Nephron progenitor cell (in vitro differentiated cells): ENCODE measurements around the gene TMA7B.
"Not testable (repeated sequence)": the region's sequence is repeated elsewhere in the genome, so short reads cannot be mapped to it uniquely, and the experiment has no call there.

Source experiments
- DNase-seq: peaks from one replicate; pipeline ENCODE4 v3.0.0; 2021
- H3K27ac Mint-ChIP-seq: 2 replicates; pipeline ENCODE4 v1.8.0; 2021; ENCODE audit warnings: mild to moderate bottlenecking, moderate library complexity, mixed read lengths
- H3K27me3 Mint-ChIP-seq: 2 replicates; pipeline ENCODE4 v1.8.0; 2021; ENCODE audit warnings: mild to moderate bottlenecking, low read depth, mixed read lengths; ENCODE audit not compliant: poor library complexity
- H3K36me3 Mint-ChIP-seq: 2 replicates; pipeline ENCODE4 v1.8.0; 2021; ENCODE audit warnings: low read depth, mixed read lengths
- H3K4me1 Mint-ChIP-seq: 2 replicates; pipeline ENCODE4 v1.8.0; 2021; ENCODE audit warnings: mixed read lengths
- H3K4me3 Mint-ChIP-seq: 2 replicates; pipeline ENCODE4 v1.8.0; 2021; ENCODE audit warnings: mild to moderate bottlenecking, moderate library complexity, mixed read lengths
- H3K9me3 Mint-ChIP-seq: 2 replicates; pipeline ENCODE4 v1.8.0; 2021; ENCODE audit warnings: mild to moderate bottlenecking, moderate library complexity, mixed read lengths
- CTCF ChIP-seq: fragments of 200-600 bp; sonication (generic); IDR thresholded peaks from 2 replicates; pipeline ENCODE4 v1.5.0; 2021; ENCODE audit warnings: antibody characterized with exemption

Gene TMA7B

GRCh38 chr22:39946126-39946502 is 14.1 kb upstream of the TMA7B start:
- Mint-ChIP-seq H3K4me3 (no peak overlapping the region), H3K36me3 (no peaks in the 10 kb centered on the region), H3K4me1 (peaks cover 83% of the 10 kb centered on the region), H3K27ac (no peak overlapping the region), H3K9me3 (no peaks in the 10 kb centered on the region), H3K27me3 (no peaks in the 10 kb centered on the region)
- no peak for DNase-seq
- TF ChIP-seq CTCF, result no peak

GRCh38 chr22:39946503-39947219 is 13.5 kb upstream of the TMA7B start:
- Mint-ChIP-seq H3K4me1 (peaks cover 84% of the 10 kb centered on the region), H3K27ac (peak overlapping the region; percentile 31), H3K4me3 (no peak overlapping the region), H3K27me3 (no peaks in the 10 kb centered on the region), H3K36me3 (no peaks in the 10 kb centered on the region), H3K9me3 (no peaks in the 10 kb centered on the region)
- DNase-seq, result no peak
- no peak for TF ChIP-seq CTCF

- no peak for TF ChIP-seq CTCF
- peak overlapping the region; percentile 74 for H3K27ac Mint-ChIP-seq
- no peaks in the 10 kb centered on the region for H3K36me3 Mint-ChIP-seq
- DNase-seq, result no peak
- H3K4me3 Mint-ChIP-seq, result no peak overlapping the region
- H3K27me3 Mint-ChIP-seq, result peaks cover 3% of the 10 kb centered on the region
- no peaks in the 10 kb centered on the region for H3K9me3 Mint-ChIP-seq
- H3K4me1 Mint-ChIP-seq, result peaks cover 85% of the 10 kb centered on the region
These were observed 12.7 kb upstream of the TMA7B start for GRCh38 chr22:39947220-39948216.

GRCh38 chr22:39949964-39950737 is 10.0 kb upstream of the TMA7B start:
- Mint-ChIP-seq H3K36me3 (no peaks in the 10 kb centered on the region), H3K9me3 (no peaks in the 10 kb centered on the region), H3K27me3 (peaks cover 7% of the 10 kb centered on the region), H3K4me1 (peaks cover 75% of the 10 kb centered on the region), H3K27ac (peak overlapping the region; percentile 28), H3K4me3 (no peak overlapping the region)
- TF ChIP-seq CTCF, result no peak
- DNase-seq, result no peak

- H3K4me1 Mint-ChIP-seq, result peaks cover 60% of the 10 kb centered on the region
- H3K4me3 Mint-ChIP-seq, H3K9me3 Mint-ChIP-seq, DNase-seq, H3K27ac Mint-ChIP-seq, H3K36me3 Mint-ChIP-seq: not testable (repeated sequence)
- peaks cover 12% of the 10 kb centered on the region for H3K27me3 Mint-ChIP-seq
These were observed 8.4 kb upstream of the TMA7B start for GRCh38 chr22:39951603-39952293.
